GM19240 (cell line): ENCODE results near the gene CAMK4.
A peak's percentile ranks its signal among the peaks of the same experiment; 100 is the strongest.

Source experiments
- DNase-seq: peaks from one replicate; pipeline ENCODE4 v3.0.0; 2011; ENCODE audit warnings: low spot score; ENCODE audit not compliant: insufficient read length

Gene CAMK4

DNA sequence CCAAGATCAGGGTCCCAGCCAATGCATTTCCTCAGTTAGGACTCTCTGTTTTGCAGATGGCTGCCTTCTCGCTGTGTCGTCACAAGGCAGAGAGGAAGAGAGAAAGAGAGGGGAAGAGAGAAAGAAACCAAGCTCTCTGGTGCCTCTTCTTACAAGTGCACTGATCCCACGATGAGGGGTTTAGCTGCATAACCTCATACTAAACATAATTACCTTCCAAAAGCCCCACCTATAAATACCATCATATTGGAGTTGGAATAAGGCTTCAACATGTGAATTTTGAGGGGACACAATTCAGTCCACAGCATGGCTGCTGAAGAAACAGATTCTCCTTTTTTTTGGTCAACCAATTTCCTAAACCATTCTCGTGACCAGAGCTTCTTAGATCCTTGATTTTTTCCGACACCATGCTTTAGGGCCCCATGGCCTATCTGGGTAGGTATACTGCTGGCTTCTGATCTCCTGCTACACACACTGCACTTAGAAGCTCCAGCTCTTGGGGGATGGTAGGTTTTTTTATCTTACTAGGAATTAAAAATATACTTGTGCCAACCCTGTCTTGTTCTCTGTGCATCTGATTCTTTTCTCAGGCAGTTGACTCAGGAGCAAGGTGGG is 5.1 kb downstream of the CAMK4 start:
- no peak for DNase-seq

DNA sequence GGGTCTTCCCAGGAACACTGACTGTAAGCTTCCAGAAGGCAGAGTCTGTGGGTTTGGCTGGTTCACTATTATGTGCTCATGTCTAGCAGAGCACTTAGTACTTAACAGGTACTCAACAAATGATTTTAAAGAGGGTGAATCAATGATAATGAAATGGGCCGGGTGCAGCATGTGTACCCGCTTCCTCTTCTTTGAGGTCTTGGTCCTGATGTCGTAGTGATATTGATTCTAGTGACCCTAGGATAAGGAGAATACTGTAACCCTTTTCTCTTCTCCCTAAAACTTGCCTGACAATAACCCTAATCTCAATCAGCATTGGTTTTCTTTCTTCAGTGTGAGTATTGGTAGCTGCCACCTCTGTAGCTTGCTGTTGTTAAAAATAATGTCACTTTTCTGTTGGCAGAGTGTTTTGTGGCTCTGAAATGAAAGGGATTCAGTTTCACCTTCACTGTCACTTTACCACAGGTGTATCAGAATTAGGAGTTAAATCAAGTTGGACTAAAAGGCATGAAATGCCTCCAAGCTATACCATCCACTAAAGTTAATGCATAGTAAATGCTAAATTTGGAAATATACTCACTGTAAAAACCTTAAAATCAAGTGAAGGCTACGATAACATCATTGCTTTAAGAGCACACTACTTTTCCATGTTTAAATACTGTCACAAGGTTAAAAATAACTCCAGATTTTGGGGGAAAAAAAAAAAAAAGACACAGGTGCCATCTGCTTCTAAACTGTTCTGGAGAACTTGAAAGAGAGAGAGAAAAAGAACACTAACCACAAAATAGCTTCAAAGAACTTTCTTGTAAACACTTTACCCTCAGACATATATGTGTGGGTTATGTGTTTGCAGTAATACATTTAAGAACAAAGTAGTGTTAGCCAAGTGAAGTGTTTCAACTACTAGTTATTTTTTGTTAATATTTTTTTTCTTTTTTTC is 6.0 kb downstream of the CAMK4 start:
- no peak for DNase-seq

- no peak for DNase-seq
Measured at GRCh38 chr5:111231119-111231518, 6.9 kb downstream of the CAMK4 start.

- DNase-seq: no peak
Measured at GRCh38 chr5:111232311-111233051, 8.3 kb downstream of the CAMK4 start.

DNA sequence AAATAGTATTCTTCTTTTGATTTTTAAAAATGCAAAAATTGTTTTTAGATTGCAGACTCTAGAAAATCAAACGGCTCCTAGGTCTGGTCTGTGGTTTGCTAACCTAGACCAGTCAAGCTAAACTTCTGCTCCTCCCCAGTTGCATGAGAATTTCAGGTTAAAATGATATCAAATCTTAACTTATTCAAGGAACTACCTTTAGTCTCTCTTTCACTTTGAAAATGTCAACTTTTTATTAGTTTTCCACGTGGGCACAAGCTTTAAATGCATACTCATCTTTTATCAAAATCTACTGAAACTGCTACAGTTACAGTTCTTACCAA is 8.8 kb downstream of the CAMK4 start:
- no peak for DNase-seq

DNA sequence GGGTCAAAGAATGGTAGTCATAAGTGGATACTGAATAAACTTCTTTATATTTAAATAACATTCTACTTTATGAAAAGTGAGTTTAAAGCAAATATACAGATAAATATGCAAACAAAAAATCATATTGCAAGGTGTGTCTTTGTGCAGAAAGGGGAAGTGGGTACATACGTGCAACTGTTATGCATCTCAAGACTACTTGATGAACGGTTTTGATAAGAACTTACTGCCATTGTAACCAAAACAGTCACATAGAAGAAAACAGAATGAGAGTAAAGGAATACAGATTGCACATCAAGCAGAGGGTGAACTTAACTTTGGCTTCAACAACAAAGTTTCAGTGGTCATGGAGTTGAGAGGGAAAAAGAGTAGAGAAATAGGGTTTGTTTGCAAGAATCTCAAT is 9.9 kb downstream of the CAMK4 start:
- DNase-seq: no peak

GRCh38 chr5:111235635-111236034 is 11.5 kb downstream of the CAMK4 start:
- no peak for DNase-seq

DNA sequence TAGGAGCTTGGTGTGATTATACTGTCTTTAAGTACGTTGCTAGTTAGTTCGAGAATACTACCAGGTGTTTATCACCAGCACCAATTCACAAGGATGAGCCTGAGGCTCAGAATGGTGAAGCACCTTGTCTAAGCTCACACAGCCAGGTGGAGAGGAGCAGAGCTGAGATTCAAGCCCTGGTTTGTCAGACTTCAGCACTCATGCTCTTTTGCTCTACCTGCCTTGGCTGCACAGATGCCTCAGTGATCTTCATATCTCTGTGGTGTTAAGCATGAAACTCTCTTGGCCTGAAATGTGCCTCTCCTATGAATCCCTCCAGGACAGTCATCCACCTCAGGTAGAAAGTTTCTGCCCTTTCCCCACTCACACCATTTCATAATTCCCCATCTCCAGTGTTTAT is 12.2 kb downstream of the CAMK4 start:
- no peak for DNase-seq

GRCh38 chr5:111236995-111237394 is 12.8 kb downstream of the CAMK4 start:
- no peak for DNase-seq

DNA sequence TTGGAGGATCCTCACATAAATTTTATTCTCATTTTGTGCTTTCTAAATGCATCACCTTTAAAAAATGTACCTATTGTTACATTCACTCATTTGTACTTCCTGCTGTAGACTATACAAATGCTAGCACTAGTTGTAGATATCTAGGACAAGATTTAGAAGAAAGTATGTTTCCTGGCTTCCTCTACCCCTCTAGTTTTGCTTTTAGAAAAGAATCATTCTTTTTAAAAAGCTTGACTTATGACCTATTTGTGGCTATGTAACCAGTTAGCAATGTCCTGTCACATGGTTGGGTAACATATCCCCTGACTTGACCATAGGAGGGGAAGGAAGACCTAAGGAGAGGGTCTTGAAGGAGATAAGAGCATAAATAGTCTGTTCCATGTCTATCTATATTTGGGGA is 13.3 kb downstream of the CAMK4 start:
- DNase-seq: no peak

GRCh38 chr5:111238431-111239225 is 14.4 kb downstream of the CAMK4 start:
- DNase-seq: no peak

GRCh38 chr5:111241696-111242095 is 17.5 kb downstream of the CAMK4 start:
- no peak for DNase-seq

- no peak for DNase-seq
Measured at GRCh38 chr5:111242606-111243005, 18.4 kb downstream of the CAMK4 start.

DNA sequence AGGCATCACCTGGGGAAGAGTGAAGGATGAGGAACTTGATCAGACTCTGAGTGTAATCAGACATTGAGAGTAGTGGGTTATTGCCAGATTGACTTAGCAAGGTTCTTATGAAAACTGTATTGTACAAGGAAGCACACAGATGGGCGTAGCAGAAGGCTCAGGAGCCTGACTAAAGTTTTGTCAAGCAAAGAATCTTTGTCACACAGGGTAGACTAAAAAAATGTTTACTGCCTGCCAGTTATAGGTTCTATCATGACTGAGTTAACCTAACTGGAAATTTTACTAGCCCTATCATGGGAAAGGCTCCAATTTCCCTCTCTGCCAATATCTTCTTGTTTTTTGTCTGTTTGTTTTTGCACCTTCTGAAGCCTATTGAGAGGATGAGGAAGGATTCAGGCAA is 19.1 kb downstream of the CAMK4 start:
- DNase-seq: no peak

DNA sequence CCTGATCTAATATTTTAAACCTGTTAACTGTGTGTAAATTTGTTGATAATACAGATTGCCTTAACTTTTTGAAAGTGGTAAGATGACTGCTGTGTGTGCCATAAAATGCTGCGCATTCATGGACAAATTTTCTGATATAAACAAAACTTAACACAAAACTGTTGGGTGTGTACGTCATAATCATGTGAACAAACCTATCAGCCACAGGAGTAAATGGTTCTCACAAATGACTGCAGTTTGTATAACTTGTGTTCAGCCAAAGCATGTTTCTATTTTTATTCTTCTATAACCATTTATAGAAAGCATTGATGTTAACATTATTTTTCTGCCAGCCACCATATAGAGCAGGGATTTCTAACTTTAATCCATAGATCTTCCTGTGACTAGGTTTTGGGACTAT is 21.5 kb downstream of the CAMK4 start:
- no peak for DNase-seq

DNA sequence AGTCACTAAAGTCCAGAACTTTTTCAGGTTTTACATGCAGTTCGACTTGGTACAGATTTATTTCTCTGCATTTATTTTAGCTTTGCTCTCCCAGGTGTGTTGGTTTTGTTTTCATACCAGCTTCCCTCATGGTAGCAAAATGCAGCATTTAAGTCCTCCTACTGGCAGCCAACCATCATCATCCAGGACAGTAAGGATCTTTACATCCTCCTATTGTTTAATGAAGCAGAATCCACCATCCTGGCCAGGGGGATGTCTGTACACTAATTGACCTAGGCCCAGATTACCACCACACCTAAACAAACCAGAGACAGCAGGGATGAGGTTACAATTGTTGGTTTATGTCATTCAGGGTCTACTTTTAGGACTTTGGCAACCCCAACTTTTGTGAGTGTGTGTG is 22.3 kb downstream of the CAMK4 start:
- no peak for DNase-seq

- DNase-seq: no peak
Measured at GRCh38 chr5:111248571-111248970, 24.4 kb downstream of the CAMK4 start.

- no peak for DNase-seq
Measured at GRCh38 chr5:111251921-111252320, 27.7 kb downstream of the CAMK4 start.

- no peak for DNase-seq
Measured at GRCh38 chr5:111252799-111253545, 28.8 kb downstream of the CAMK4 start.

GRCh38 chr5:111254613-111255012 is 30.4 kb downstream of the CAMK4 start:
- peak; percentile 45 for DNase-seq

DNA sequence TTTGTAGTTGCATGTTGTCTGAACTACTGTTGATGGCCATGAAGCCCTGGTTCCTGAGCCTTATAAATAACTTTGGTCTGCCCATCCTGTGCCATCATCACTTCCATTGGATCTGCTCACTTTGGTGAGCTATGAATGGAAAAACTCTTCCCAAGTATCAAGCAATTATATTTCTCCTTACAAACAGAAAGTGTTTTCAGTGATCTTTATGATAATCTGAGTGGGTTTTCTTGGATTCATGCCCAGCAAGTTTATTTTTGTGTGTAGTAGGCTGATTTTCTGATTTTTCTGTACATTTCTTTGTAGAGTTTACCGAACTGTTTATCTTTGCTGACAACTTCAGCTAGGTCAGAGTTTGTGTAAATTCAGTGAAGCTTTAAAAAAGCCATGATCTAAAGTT is 31.0 kb downstream of the CAMK4 start:
- no peak for DNase-seq
